Adrenal gland (tissue), 5 donors: ENCODE measurements around the gene PHETA2.

Experiments used
- POLR2A ChIP-seq, 2 donors: fragments of 450-650 bp; IDR thresholded peaks; one replicate each; pipeline ENCODE4 v1.6.1; 2017; ENCODE audit warnings: antibody characterized with exemption in 2 of 2, mild to moderate bottlenecking in 2 of 2, moderate library complexity in 1 of 2
- TF ChIP-seq, protein P1 (sequence below), 6 experiments: fragments of 450-650 bp in 4 of 6; fragments of 200-600 bp in 2 of 6; sonication (generic) in 1 of 6; IDR thresholded peaks; 1 replicate in 5 of 6; 2 replicates in 1 of 6; pipeline versions ENCODE4 v1.5.1 to v1.8.0; 2016 to 2021; ENCODE audit warnings: antibody characterized with exemption in 6 of 6, mild to moderate bottlenecking in 2 of 6, moderate library complexity in 1 of 6
- donor health status: DM: no; HTN: no; CAD: no.

DNA sequence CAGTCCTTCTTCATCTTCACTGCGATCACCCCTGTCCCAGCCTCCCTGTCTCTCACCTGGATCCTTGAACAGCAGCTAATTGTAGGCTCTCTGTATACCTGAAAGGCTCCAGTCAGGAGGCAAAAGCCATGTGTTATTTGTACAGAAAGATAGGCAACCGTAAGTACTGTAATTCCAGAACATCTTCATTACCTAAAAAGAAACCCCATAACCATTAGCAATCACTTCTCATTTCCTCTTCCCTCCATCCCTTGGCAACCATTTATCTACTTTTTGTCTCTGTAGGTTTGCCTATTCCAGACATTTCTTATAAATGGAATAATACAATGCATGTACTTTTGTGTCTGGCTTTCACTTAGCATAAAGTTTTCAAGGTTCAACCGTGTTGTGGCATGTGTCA, 21.3 kb upstream of the PHETA2 start:
- TF ChIP-seq, protein P1, sequence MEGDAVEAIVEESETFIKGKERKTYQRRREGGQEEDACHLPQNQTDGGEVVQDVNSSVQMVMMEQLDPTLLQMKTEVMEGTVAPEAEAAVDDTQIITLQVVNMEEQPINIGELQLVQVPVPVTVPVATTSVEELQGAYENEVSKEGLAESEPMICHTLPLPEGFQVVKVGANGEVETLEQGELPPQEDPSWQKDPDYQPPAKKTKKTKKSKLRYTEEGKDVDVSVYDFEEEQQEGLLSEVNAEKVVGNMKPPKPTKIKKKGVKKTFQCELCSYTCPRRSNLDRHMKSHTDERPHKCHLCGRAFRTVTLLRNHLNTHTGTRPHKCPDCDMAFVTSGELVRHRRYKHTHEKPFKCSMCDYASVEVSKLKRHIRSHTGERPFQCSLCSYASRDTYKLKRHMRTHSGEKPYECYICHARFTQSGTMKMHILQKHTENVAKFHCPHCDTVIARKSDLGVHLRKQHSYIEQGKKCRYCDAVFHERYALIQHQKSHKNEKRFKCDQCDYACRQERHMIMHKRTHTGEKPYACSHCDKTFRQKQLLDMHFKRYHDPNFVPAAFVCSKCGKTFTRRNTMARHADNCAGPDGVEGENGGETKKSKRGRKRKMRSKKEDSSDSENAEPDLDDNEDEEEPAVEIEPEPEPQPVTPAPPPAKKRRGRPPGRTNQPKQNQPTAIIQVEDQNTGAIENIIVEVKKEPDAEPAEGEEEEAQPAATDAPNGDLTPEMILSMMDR (IDR thresholded peaks at IDR 0.05), result no peak
- TF ChIP-seq POLR2A (IDR thresholded peaks at IDR 0.05), result no peak
